B cell (primary cell): ENCODE measurements around the gene RUBCNL. TPM values are rescaled to one million over a fixed set of nuclear protein-coding genes. Genes with fewer than 3 reads are reported as not detected.

Experiments
- ATAC-seq: fragments of 200-7000 bp; cut with Tn5 transposase; one replicate; pipeline ENCODE4 v1.10.0; 2021; ENCODE audit warnings: low read depth, mild to moderate bottlenecking, moderate number of reproducible peaks, moderate library complexity
- CTCF ChIA-PET: fragments of 350-600 bp; sonication (Branson Sonifier 250); formaldehyde crosslinking; loops from one replicate; lab custom pipeline; 2021; ENCODE audit warnings: antibody characterized with exemption, inconsistent platforms; lab: Charles Lee
- POLR2A ChIA-PET: fragments of 350-600 bp; sonication (Branson Sonifier 250); formaldehyde crosslinking; loops from one replicate; lab custom pipeline; 2021; ENCODE audit warnings: antibody characterized with exemption; lab: Charles Lee
- DNase-seq: peaks from one replicate; pipeline ENCODE4 v3.0.0; 2013
- H2AFZ ChIP-seq: 2 replicates; pipeline ENCODE4 v1.6.1; 2012; ENCODE audit warnings: mild to moderate bottlenecking, low read depth, low read length; ENCODE audit not compliant: insufficient read depth, poor library complexity, severe bottlenecking
- H3K27ac ChIP-seq, 2 donors: 1 replicate in 1 of 2; 2 replicates in 1 of 2; pipeline ENCODE4 v1.5.1; 2012 to 2013; ENCODE audit warnings: low read length in 2 of 2, mild to moderate bottlenecking in 2 of 2, moderate library complexity in 1 of 2
- H3K27me3 ChIP-seq, 4 experiments: fragments of 200-600 bp in 1 of 4; sonication (generic) in 1 of 4; replicated peaks in 1 of 4; 1 replicate in 2 of 4; 2 replicates in 2 of 4; pipeline versions ENCODE4 v1.6.1 to v1.7.0; 2013 to 2016; ENCODE audit warnings: low read length in 3 of 4, mild to moderate bottlenecking in 2 of 4, mixed read lengths in 1 of 4, moderate library complexity in 1 of 4; ENCODE audit not compliant: insufficient read depth in 4 of 4, control insufficient read depth in 3 of 4; ENCODE audit errors: control extremely low read depth in 1 of 4
- H3K36me3 ChIP-seq, 2 experiments: replicated peaks in 1 of 2; 1 replicate in 1 of 2; 2 replicates in 1 of 2; pipeline versions ENCODE4 v1.6.1 to v1.7.1; 2013; ENCODE audit warnings: low read length in 1 of 2; ENCODE audit not compliant: insufficient read depth in 2 of 2, control insufficient read depth in 1 of 2; ENCODE audit errors: control extremely low read depth in 1 of 2, extremely low read depth in 1 of 2
- H3K4me1 ChIP-seq, 2 donors: fragments of 200-600 bp in 1 of 2; sonication (generic) in 1 of 2; 1 replicate in 1 of 2; 2 replicates in 1 of 2; pipeline versions ENCODE4 v1.5.1 to v1.6.1; 2013 to 2017; ENCODE audit warnings: low read length in 2 of 2; ENCODE audit not compliant: control insufficient read depth in 2 of 2, insufficient read depth in 2 of 2
- H3K4me2 ChIP-seq: replicated peaks from 2 replicates; pipeline ENCODE3; 2012; ENCODE audit warnings: mild to moderate bottlenecking, low read depth, low read length; ENCODE audit not compliant: poor library complexity, severe bottlenecking
- H3K4me3 ChIP-seq, 5 experiments: fragments of 200-600 bp in 1 of 5; sonication (generic) in 1 of 5; 1 replicate in 3 of 5; 2 replicates in 2 of 5; pipeline versions ENCODE4 v1.5.1 to v1.7.0; 2011 to 2016; ENCODE audit warnings: low read length in 4 of 5, mild to moderate bottlenecking in 4 of 5, low read depth in 2 of 5, control low read depth in 1 of 5, moderate library complexity in 1 of 5; ENCODE audit not compliant: insufficient read depth in 1 of 5; ENCODE audit errors: control extremely low read depth in 1 of 5, extremely low read depth in 1 of 5
- H3K79me2 ChIP-seq: fragments of 200-600 bp; sonication (generic); one replicate; pipeline ENCODE4 v1.6.0; 2016; ENCODE audit warnings: low read length; ENCODE audit not compliant: control insufficient read depth, insufficient read depth
- H3K9ac ChIP-seq: fragments of 200-600 bp; sonication (generic); 2 replicates; pipeline ENCODE4 v1.6.1; 2017; ENCODE audit warnings: mild to moderate bottlenecking, low read length, moderate library complexity
- H3K9me3 ChIP-seq, 3 donors: one replicate each; pipeline versions ENCODE4 v1.6.1 to v1.7.1; 2013; ENCODE audit warnings: low read length in 2 of 3; ENCODE audit not compliant: control insufficient read depth in 2 of 3, insufficient read depth in 1 of 3; ENCODE audit errors: control extremely low read depth in 1 of 3
- H4K20me1 ChIP-seq: 2 replicates; pipeline ENCODE4 v1.6.0; 2012; ENCODE audit warnings: mild to moderate bottlenecking, low read length; ENCODE audit not compliant: insufficient read depth, control insufficient read depth, poor library complexity, severe bottlenecking
- H3K27ac Mint-ChIP-seq: one replicate; pipeline ENCODE4 v1.8.0; 2021; ENCODE audit warnings: mixed read lengths
- H3K27me3 Mint-ChIP-seq: one replicate; pipeline ENCODE4 v1.8.0; 2021; ENCODE audit warnings: mixed read lengths
- H3K4me1 Mint-ChIP-seq: one replicate; pipeline ENCODE4 v1.8.0; 2021; ENCODE audit warnings: mixed read lengths
- H3K4me3 Mint-ChIP-seq: one replicate; pipeline ENCODE4 v1.8.0; 2021; ENCODE audit warnings: mixed read lengths
- H3K9me3 Mint-ChIP-seq: one replicate; pipeline ENCODE4 v1.8.0; 2022; ENCODE audit warnings: mixed read lengths; ENCODE audit not compliant: insufficient read depth
- CTCF ChIP-seq: fragments of 200-600 bp; IDR thresholded peaks from one replicate; pipeline ENCODE4 v1.8.0; 2022; ENCODE audit warnings: antibody characterized with exemption, mild to moderate bottlenecking
- EZH2 ChIP-seq: IDR thresholded peaks from 2 replicates; pipeline ENCODE4 v1.6.1; 2012; ENCODE audit warnings: borderline replicate concordance, low read depth, mild to moderate bottlenecking, moderate library complexity, low read length; ENCODE audit not compliant: insufficient read depth, poor library complexity, severe bottlenecking
- WGBS: methylation state at CpG from one replicate; pipeline ENCODE4 v1.1.5; 2013; ENCODE audit warnings: missing lambda C conversion rate; ENCODE audit not compliant: insufficient coverage; 5-methylcytosine and 5-hydroxymethylcytosine counted together
- intact Hi-C: fragments of 100-400 bp; cut with micrococcal nuclease; formaldehyde crosslinking; loops from one replicate; pipeline ENCODE4 v1.10.0; 2022
- polyA plus RNA-seq: library from polyadenylated mRNA; depleted of rRNA; stranded (reverse); fragments of >200 nt; gene quantifications from 2 replicates; pipeline ENCODE4 v1.2.3, GENCODE V29; 2012
- total RNA-seq, 2 donors: library from RNA; stranded (reverse); fragments of 120-200 nt in 1 of 2; gene quantifications; 1 replicate in 1 of 2; 2 replicates in 1 of 2; pipeline versions ENCODE4 v1.2.3 to v1.2.4, GENCODE V29; 2013 to 2022

The RUBCNL gene
- total and polyA plus RNA-seq, 2 donors (not counting 1 experiment from before 2014, with no cell fraction given): 185 to 370 TPM

- Mint-ChIP-seq H3K27me3 (no peaks in the 10 kb centered on the region), H3K4me3 (no peak overlapping the region), H3K27ac (no peak overlapping the region), H3K4me1 (peaks cover 13% of the 10 kb centered on the region), H3K9me3 (no peaks in the 10 kb centered on the region)
- H3K36me3 ChIP-seq: no peaks in the 10 kb centered on the region
- H3K9ac ChIP-seq: no peak overlapping the region
- ChIA-PET CTCF (interaction anchor here (0.7 to 2.4 kb wide), 12 partner anchors 9 to 718 kb away, joined by 3 to 15 read pairs (median 4); no protein-coding TSS in a partner anchor), POLR2A (no interaction called here)
- intact Hi-C loops: loop anchor here (2.0 kb wide), 1 partner anchor 160 kb away; no protein-coding TSS in a partner anchor
- H3K27ac ChIP-seq: no peak overlapping the region
- TF ChIP-seq EZH2 (no peak), CTCF (no peak)
- H3K4me2 ChIP-seq: no peak overlapping the region
- no peaks in the 10 kb centered on the region for H3K9me3 ChIP-seq
- no peaks in the 10 kb centered on the region for H4K20me1 ChIP-seq
- ATAC-seq (no peak), DNase-seq (no peak)
- H3K4me1 ChIP-seq: peaks cover 0 to 9% of the 10 kb centered on the region in 2 donors
- no peaks in the 10 kb centered on the region for H3K79me2 ChIP-seq
- no peaks in the 10 kb centered on the region for H3K27me3 ChIP-seq
- WGBS: 81% methylated on average over 3 of the region's 3 CpGs
- no peak overlapping the region for H3K4me3 ChIP-seq
- H2AFZ ChIP-seq: no peak overlapping the region
Observed at GRCh38 chr13:46320406-46320805, 66.6 kb downstream of the RUBCNL start.

GRCh38 chr13:46318986-46319385, 68.1 kb downstream of the RUBCNL start:
- Histone ChIP-seq H4K20me1 (no peaks in the 10 kb centered on the region), H3K4me3 (no peak overlapping the region), H2AFZ (no peak overlapping the region), H3K27me3 (no peaks in the 10 kb centered on the region), H3K27ac (no peak overlapping the region), H3K79me2 (no peaks in the 10 kb centered on the region), H3K9me3 (no peaks in the 10 kb centered on the region), H3K4me2 (no peak overlapping the region), H3K4me1 (peaks cover 0 to 9% of the 10 kb centered on the region in 2 donors), H3K36me3 (no peaks in the 10 kb centered on the region), H3K9ac (no peak overlapping the region)
- Mint-ChIP-seq H3K4me1 (peaks cover 13% of the 10 kb centered on the region), H3K27me3 (no peaks in the 10 kb centered on the region), H3K27ac (no peak overlapping the region), H3K4me3 (no peak overlapping the region), H3K9me3 (no peaks in the 10 kb centered on the region)
- whole genome bisulfite sequencing: no CpG with 5 or more reads among the region's 1 CpG
- ATAC-seq: no peak
- TF ChIP-seq CTCF (no peak), EZH2 (no peak)
- ChIA-PET POLR2A (no interaction called here), CTCF (interaction anchor here (0.6 to 1.9 kb wide), 5 partner anchors 10 to 1166 kb away, joined by 3 to 5 read pairs (median 4); no protein-coding TSS in a partner anchor)
- intact Hi-C loops: no loop called here
- DNase-seq: no peak
